Common myeloid progenitor, CD34-positive (primary cell): ENCODE results near the gene MEIS2.

Experiments used
- CTCF ChIA-PET: fragments of 350-600 bp; sonication (Branson Sonifier 250); formaldehyde crosslinking; loops from one replicate; lab custom pipeline; 2021; ENCODE audit warnings: antibody characterized with exemption; lab: Charles Lee
- POLR2A ChIA-PET: fragments of 350-600 bp; sonication (Branson Sonifier 250); formaldehyde crosslinking; loops from one replicate; lab custom pipeline; 2021; ENCODE audit warnings: antibody characterized with exemption; lab: Charles Lee
- DNase-seq, 3 donors: peaks; one replicate each; pipeline versions ENCODE4 v3.0.0 to v3.0.0-alpha.2; 2013
- H3K27ac ChIP-seq, 2 experiments: 1 replicate in 1 of 2; 2 replicates in 1 of 2; pipeline ENCODE4 v1.7.0; 2013; ENCODE audit warnings: inconsistent platforms in 2 of 2, low read length in 2 of 2, mild to moderate bottlenecking in 2 of 2, low read depth in 1 of 2, moderate library complexity in 1 of 2; ENCODE audit not compliant: severe bottlenecking in 2 of 2, insufficient read depth in 1 of 2, poor library complexity in 1 of 2
- H3K27me3 ChIP-seq, 5 experiments: replicated peaks in 2 of 5; 1 replicate in 3 of 5; 2 replicates in 2 of 5; pipeline versions ENCODE4 v1.6.1 to v1.7.0; 2013; ENCODE audit warnings: low read length in 4 of 5, mild to moderate bottlenecking in 2 of 5, moderate library complexity in 2 of 5, inconsistent platforms in 1 of 5; ENCODE audit not compliant: insufficient read depth in 5 of 5, control insufficient read depth in 4 of 5
- H3K36me3 ChIP-seq, 4 experiments: 1 replicate in 2 of 4; 2 replicates in 2 of 4; pipeline versions ENCODE4 v1.6.1 to v1.7.0; 2013; ENCODE audit warnings: low read length in 3 of 4, control low read depth in 1 of 4, mild to moderate bottlenecking in 1 of 4; ENCODE audit not compliant: control insufficient read depth in 4 of 4, insufficient read depth in 4 of 4
- H3K4me1 ChIP-seq, 4 experiments: 1 replicate in 3 of 4; 2 replicates in 1 of 4; pipeline versions ENCODE4 v1.6.1 to v1.7.1; 2013; ENCODE audit warnings: low read length in 3 of 4, mild to moderate bottlenecking in 3 of 4, control low read depth in 1 of 4, inconsistent platforms in 1 of 4, moderate library complexity in 1 of 4; ENCODE audit not compliant: control insufficient read depth in 4 of 4, insufficient read depth in 4 of 4; ENCODE audit errors: control extremely low read depth in 1 of 4
- H3K4me3 ChIP-seq, 7 experiments: 1 replicate in 4 of 7; 2 replicates in 3 of 7; pipeline versions ENCODE4 v1.5.1 to v1.7.0; 2013; ENCODE audit warnings: mild to moderate bottlenecking in 7 of 7, low read length in 6 of 7, moderate library complexity in 6 of 7, inconsistent platforms in 2 of 7, low read depth in 2 of 7, control low read depth in 1 of 7; ENCODE audit not compliant: insufficient read depth in 4 of 7, control insufficient read depth in 1 of 7; ENCODE audit errors: extremely low read depth in 1 of 7
- H3K9me3 ChIP-seq, 5 experiments: 1 replicate in 4 of 5; 2 replicates in 1 of 5; pipeline versions ENCODE4 v1.6.1 to v1.7.1; 2013; ENCODE audit warnings: low read length in 4 of 5, mild to moderate bottlenecking in 2 of 5, inconsistent platforms in 1 of 5, low read depth in 1 of 5, moderate library complexity in 1 of 5; ENCODE audit not compliant: control insufficient read depth in 4 of 5, insufficient read depth in 2 of 5; ENCODE audit errors: control extremely low read depth in 1 of 5
- WGBS: methylation state at CpG from one replicate; pipeline ENCODE4 v1.1.5; 2013; ENCODE audit not compliant: insufficient coverage; 5-methylcytosine and 5-hydroxymethylcytosine counted together

The MEIS2 gene

DNA sequence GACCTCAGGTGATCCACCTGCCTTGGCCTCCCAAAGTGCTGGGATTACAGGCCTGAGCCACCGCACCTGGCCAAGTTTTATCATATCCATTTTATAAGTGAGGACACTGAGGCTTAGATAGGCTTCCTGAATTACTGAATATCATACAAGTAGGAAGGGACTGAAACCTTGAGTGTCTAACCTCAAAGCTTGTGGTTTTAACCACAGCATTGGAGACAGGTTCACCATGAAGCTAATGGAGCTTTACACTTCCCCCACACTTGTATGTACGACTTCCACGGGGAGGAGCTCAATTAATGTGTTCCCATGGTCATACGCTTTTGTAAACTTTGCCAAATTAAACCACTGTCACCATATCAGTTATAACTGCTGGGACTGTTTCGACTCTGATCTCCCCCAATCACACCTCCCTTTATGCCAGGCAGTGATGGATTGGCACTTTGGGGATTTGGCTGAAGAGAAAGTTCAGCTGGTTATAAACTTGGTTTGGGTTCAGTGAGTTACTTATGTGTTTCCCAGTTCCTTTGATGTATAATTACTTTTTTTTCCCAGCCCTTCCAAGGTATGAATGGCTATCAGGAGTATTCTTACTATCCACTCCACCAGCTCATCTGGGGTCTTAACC lies 38.4 kb upstream of the MEIS2 start:
- Histone ChIP-seq H3K4me1 (no peaks in the 10 kb centered on the region), H3K9me3 (no peaks in the 10 kb centered on the region), H3K36me3 (no peaks in the 10 kb centered on the region), H3K4me3 (no peak overlapping the region), H3K27ac (no peak overlapping the region), H3K27me3 (peaks cover 2 to 62% (median 32%) of the 10 kb centered on the region in 5 experiments)
- ChIA-PET POLR2A (no interaction called here), CTCF (interaction anchor here (1.0 kb wide), 1 partner anchor 11 kb away, joined by 3 read pairs; no protein-coding TSS in a partner anchor)
- DNase-seq = peak; percentile 31 to 72 (median 67)
- 4% methylated on average over 3 of the region's 5 CpGs for WGBS

DNA sequence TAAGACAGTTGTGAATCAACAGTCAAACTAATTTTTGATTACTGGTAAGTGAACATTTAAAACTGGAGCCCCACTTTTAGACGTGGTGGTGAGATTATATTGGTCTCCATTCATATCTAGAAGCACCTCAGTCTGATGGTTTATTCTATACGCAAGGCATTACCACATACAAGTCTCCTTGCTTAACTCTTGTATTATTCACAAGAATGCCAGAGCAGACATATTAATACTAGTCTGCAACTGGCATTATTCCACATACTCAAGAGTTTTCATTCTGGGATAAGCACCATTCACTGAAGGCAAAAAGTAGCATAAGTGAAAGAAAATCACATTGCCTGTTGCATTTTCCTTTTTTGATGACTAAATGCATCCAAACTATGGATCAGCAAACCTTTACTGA lies 36.9 kb upstream of the MEIS2 start:
- Histone ChIP-seq H3K27ac (no peak overlapping the region), H3K27me3 (peaks cover 3 to 62% (median 33%) of the 10 kb centered on the region in 5 experiments), H3K4me1 (no peaks in the 10 kb centered on the region), H3K4me3 (no peak overlapping the region), H3K9me3 (no peaks in the 10 kb centered on the region), H3K36me3 (no peaks in the 10 kb centered on the region)
- DNase-seq = no peak
- CTCF ChIA-PET = no interaction called here
- no CpG with 5 or more reads among the region's 2 CpGs for WGBS
- POLR2A ChIA-PET = no interaction called here

DNA sequence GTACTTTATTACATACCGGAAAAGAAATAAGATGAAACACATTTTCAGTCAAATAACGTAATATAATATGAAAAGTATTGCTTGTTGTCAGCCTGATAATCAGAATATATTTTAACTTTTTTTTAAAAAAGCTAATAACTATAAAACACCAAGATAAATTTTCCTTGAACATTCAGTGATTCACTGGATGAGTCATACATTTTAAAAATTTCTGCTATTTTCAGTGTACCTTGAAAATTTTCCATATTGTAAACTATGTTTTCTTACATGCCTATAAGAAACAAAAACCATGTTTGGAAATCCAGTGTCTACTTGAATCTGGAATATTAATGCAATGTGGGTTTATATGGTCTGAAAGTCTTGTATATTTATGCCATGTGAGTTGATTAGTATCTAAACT lies 36.3 kb upstream of the MEIS2 start:
- WGBS = no CpG with 5 or more reads among the region's 2 CpGs
- Histone ChIP-seq H3K9me3 (no peaks in the 10 kb centered on the region), H3K27ac (no peak overlapping the region), H3K4me1 (no peaks in the 10 kb centered on the region), H3K27me3 (peaks cover 4 to 66% (median 39%) of the 10 kb centered on the region in 5 experiments), H3K36me3 (no peaks in the 10 kb centered on the region), H3K4me3 (no peak overlapping the region)
- POLR2A ChIA-PET = no interaction called here
- CTCF ChIA-PET = no interaction called here
- DNase-seq = no peak

DNA sequence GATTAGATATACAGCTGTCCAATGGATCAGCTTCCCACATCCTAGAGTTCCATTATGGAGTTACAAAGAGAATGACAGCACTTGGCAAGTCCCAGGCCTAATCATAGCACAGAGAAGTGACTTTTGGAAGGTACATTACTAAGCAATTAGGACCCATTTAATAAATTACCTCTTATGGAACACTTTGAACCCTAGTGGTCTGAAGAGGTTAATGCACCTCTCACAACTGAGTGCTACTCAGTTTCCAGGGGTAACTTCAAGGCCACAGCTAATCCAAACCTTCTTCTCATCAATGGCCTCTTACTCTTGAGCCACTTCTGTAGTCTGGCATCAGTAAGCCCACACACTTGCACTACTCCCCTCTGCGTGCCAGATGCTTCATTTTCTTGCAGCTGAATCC lies 34.9 kb upstream of the MEIS2 start:
- no peak overlapping the region for H3K4me3 ChIP-seq
- H3K9me3 ChIP-seq = no peaks in the 10 kb centered on the region
- DNase-seq = peak; percentile 26 to 40 (median 39)
- no CpG with 5 or more reads among the region's 1 CpG for WGBS
- ChIA-PET CTCF (interaction anchor here (0.8 to 2.1 kb wide), 5 partner anchors 11 to 756 kb away, joined by 3 to 4 read pairs (median 3); no protein-coding TSS in a partner anchor), POLR2A (no interaction called here)
- H3K27ac ChIP-seq = no peak overlapping the region
- peaks cover 4 to 64% (median 37%) of the 10 kb centered on the region in 5 experiments for H3K27me3 ChIP-seq
- no peaks in the 10 kb centered on the region for H3K4me1 ChIP-seq
- H3K36me3 ChIP-seq = no peaks in the 10 kb centered on the region

- ChIA-PET POLR2A (no interaction called here), CTCF (interaction anchor here (0.7 to 2.1 kb wide), 4 partner anchors 14 to 757 kb away, joined by 3 to 4 read pairs (median 4); no protein-coding TSS in a partner anchor)
- no peaks in the 10 kb centered on the region for H3K4me1 ChIP-seq
- WGBS = 20% methylated on average over 1 of the region's 3 CpGs
- H3K36me3 ChIP-seq = no peaks in the 10 kb centered on the region
- peaks cover 3 to 61% (median 34%) of the 10 kb centered on the region in 5 experiments for H3K27me3 ChIP-seq
- peak; percentile 32 to 52 (median 50) for DNase-seq
- no peak overlapping the region for H3K27ac ChIP-seq
- no peaks in the 10 kb centered on the region for H3K9me3 ChIP-seq
- H3K4me3 ChIP-seq = no peak overlapping the region
These were observed 34.4 kb upstream of the MEIS2 start for GRCh38 chr15:37134699-37135131.

- H3K4me3 ChIP-seq = no peak overlapping the region
- DNase-seq = no peak
- CTCF ChIA-PET = interaction anchor here (0.7 to 2.1 kb wide), 4 partner anchors 14 to 757 kb away, joined by 3 to 4 read pairs (median 4); no protein-coding TSS in a partner anchor
- H3K9me3 ChIP-seq = no peaks in the 10 kb centered on the region
- H3K4me1 ChIP-seq = no peaks in the 10 kb centered on the region
- H3K36me3 ChIP-seq = no peaks in the 10 kb centered on the region
- no peak overlapping the region for H3K27ac ChIP-seq
- POLR2A ChIA-PET = no interaction called here
- peaks cover 3 to 62% (median 31%) of the 10 kb centered on the region in 5 experiments for H3K27me3 ChIP-seq
- no CpG with 5 or more reads among the region's 1 CpG for WGBS
These were observed 33.9 kb upstream of the MEIS2 start for GRCh38 chr15:37134244-37134643.

GRCh38 chr15:37133602-37134001 lies 33.3 kb upstream of the MEIS2 start:
- Histone ChIP-seq H3K27me3 (peaks cover 2 to 60% (median 30%) of the 10 kb centered on the region in 5 experiments), H3K27ac (no peak overlapping the region), H3K36me3 (no peaks in the 10 kb centered on the region), H3K4me1 (no peaks in the 10 kb centered on the region), H3K9me3 (no peaks in the 10 kb centered on the region), H3K4me3 (no peak overlapping the region)
- ChIA-PET CTCF (interaction anchor here (1.4 to 2.1 kb wide), 3 partner anchors 9 to 758 kb away, joined by 3 to 6 read pairs (median 4); no protein-coding TSS in a partner anchor), POLR2A (no interaction called here)
- no peak for DNase-seq
- no CpG with 5 or more reads among the region's 1 CpG for WGBS
